Measurements from ENCODE around the gene NCCRP1.

The NCCRP1 gene, protein sequence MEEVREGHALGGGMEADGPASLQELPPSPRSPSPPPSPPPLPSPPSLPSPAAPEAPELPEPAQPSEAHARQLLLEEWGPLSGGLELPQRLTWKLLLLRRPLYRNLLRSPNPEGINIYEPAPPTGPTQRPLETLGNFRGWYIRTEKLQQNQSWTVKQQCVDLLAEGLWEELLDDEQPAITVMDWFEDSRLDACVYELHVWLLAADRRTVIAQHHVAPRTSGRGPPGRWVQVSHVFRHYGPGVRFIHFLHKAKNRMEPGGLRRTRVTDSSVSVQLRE

DNA sequence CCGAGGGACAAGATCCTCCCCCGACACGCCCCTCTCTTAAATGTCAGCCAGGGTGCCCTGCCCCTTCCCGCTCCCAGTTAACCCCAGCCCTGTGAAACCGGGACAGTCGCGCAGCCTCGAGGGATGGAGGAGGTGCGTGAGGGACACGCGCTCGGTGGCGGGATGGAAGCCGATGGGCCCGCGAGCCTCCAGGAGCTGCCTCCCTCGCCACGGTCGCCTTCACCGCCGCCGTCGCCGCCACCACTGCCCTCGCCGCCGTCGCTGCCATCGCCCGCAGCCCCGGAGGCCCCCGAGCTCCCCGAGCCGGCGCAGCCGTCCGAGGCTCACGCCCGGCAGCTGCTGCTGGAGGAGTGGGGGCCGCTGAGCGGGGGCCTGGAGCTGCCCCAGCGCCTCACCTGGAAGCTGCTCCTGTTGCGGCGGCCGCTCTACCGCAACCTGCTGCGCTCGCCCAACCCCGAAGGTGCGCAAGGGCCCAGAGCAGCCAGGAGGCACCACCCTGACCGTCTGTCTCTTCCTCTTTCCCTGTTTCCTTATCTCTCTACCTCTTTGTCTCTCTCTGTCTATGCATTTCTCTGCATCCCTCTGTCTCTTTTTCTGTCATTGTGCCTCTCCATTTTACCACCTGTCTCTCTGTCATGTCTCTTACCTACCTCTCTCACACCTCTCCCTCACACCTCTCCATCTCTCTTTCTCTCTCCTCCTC lies at the start of gene NCCRP1:
Gene NCCRP1, plus strand, starts transcription at position 105 of the 703 bp plus-strand sequence. Its CDS starts 19 bp downstream, at position 124.
- H3K4me3 ChIP-seq (ENCODE audit: low read depth, low read length), result no peak within 1 kb of the TSS
- in situ Hi-C loops (cut with HindIII; ENCODE audit: low sequenced_read_pairs), result no loop called here
- TF ChIP-seq, protein P1, sequence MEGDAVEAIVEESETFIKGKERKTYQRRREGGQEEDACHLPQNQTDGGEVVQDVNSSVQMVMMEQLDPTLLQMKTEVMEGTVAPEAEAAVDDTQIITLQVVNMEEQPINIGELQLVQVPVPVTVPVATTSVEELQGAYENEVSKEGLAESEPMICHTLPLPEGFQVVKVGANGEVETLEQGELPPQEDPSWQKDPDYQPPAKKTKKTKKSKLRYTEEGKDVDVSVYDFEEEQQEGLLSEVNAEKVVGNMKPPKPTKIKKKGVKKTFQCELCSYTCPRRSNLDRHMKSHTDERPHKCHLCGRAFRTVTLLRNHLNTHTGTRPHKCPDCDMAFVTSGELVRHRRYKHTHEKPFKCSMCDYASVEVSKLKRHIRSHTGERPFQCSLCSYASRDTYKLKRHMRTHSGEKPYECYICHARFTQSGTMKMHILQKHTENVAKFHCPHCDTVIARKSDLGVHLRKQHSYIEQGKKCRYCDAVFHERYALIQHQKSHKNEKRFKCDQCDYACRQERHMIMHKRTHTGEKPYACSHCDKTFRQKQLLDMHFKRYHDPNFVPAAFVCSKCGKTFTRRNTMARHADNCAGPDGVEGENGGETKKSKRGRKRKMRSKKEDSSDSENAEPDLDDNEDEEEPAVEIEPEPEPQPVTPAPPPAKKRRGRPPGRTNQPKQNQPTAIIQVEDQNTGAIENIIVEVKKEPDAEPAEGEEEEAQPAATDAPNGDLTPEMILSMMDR (IDR thresholded peaks at IDR 0.05; ENCODE audit: low read depth, low read length), result no peak
- DNase-seq (ENCODE audit: low read depth, low spot score), result no peak

DNA sequence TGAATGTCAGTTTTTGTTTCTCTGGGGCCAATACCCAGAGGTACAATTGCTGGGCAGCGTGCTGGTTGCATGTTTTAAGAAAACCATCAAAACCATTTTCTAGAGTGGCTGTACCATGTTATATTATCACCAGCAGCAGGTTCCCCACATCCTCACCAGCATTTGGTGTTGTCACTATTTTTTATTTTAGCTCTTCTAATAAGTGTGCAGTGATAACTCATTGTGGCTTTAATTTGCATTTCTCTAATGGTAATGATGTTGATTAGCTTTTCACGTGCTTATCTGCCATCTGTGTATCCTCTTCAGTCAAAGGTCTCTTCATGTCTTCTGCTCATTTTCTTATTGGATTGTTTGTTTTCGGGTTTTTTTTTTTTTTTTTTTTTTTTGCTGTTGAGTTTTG lies 49.3 kb upstream of the NCCRP1 start:
- DNase-seq (ENCODE audit: low read depth, low spot score), result no peak
- TF ChIP-seq, protein P1 (IDR thresholded peaks at IDR 0.05; ENCODE audit: low read depth, low read length), result no peak
- in situ Hi-C loops (cut with HindIII; ENCODE audit: low sequenced_read_pairs), result no loop called here
- H3K4me3 ChIP-seq (ENCODE audit: low read depth, low read length), result no peak overlapping the region

DNA sequence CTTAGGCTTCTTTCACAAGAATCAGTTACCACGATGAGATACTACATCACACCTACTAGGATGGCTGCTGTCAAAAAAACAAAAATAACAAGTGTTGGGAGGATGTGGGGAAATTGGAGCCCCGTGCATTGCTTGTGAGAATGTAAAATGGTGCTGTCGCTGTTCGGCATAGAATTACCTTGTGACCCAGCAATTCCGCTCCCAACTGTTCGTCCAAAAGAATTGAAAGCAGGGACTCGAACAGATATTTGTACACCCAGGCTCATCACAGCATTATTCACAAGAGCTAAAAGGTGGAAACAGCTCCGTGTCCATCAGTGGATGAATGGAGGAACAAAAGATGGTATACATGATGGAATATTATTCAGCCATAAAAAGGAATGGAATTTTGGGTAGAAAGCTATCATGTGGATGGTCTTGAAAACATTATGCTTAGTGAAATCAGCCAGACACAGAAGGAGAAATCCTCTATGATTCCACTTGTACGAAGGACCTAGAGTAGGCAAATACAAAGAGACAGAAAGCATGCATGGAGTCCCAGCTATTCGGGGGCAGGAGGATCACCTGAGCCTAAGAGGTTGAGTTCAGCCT lies 47.7 kb upstream of the NCCRP1 start:
- H3K4me3 ChIP-seq (ENCODE audit: low read depth, low read length), result no peak overlapping the region
- TF ChIP-seq, protein P1 (IDR thresholded peaks at IDR 0.05; ENCODE audit: low read depth, low read length), result no peak
- DNase-seq (ENCODE audit: low read depth, low spot score), result no peak
- in situ Hi-C loops (cut with HindIII; ENCODE audit: low sequenced_read_pairs), result no loop called here

DNA sequence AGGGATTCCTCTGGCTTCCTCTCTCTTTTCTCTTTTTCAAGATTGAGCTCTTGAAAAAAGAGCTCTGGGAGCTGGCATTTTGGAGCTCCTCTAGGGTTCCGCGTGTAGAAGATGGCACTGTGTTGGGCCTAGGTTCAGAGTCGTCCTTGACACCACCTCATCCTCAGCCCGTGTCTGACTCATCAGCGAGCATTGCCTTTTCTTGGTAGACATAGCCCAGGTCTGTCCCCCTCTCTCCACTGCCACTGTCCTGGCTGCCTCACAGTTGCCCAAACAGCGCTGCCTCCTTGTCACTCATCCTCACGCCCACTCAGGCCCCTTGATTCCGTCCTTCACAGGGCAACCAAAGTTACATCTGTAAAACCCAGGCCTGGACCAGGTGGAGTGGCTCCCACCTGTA lies 46.5 kb upstream of the NCCRP1 start:
- TF ChIP-seq, protein P1 (IDR thresholded peaks at IDR 0.05; ENCODE audit: low read depth, low read length), result no peak
- in situ Hi-C loops (cut with HindIII; ENCODE audit: low sequenced_read_pairs), result no loop called here
- no peak for DNase-seq (ENCODE audit: low read depth, low spot score)
- H3K4me3 ChIP-seq (ENCODE audit: low read depth, low read length), result no peak overlapping the region

DNA sequence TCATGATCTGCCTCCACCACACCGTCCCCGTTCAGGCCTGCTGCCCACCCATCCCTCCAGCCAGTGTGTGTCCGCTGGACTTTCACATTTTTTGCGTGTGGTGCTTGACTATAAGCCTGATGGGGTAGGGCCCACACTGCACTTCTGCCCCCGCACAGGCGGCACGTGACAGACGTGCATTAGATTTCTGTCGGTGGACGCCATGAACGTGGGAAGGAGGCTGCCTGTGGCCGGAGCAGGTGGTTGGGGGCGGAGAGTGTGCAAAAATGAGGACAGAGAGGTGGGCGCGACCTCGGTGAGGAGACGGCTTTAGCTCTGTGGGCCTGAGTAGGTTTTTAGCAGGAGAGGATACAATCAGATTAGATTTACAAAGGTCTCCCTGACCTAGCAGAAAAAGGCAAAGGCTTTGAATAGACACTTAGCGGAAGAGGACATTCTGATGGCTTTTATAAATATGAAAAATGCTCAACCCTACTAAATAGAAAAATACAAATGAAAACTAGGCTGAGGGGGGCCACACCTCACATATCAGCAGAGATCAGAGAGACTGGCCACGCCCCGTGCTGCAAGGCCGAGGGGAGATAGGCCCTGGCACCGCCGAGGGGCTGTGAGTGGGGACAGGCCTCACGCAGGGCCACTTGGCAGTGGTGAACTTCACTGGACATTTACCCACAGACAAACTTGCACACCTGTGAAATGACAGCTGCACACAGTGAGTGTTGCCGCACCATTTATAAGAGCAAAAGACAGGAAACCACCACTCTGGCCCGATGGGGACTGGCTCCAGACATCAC lies 45.8 kb upstream of the NCCRP1 start:
- no peak for DNase-seq (ENCODE audit: low read depth, low spot score)
- H3K4me3 ChIP-seq (ENCODE audit: low read depth, low read length), result no peak overlapping the region
- in situ Hi-C loops (cut with HindIII; ENCODE audit: low sequenced_read_pairs), result no loop called here
- TF ChIP-seq, protein P1 (IDR thresholded peaks at IDR 0.05; ENCODE audit: low read depth, low read length), result no peak

DNA sequence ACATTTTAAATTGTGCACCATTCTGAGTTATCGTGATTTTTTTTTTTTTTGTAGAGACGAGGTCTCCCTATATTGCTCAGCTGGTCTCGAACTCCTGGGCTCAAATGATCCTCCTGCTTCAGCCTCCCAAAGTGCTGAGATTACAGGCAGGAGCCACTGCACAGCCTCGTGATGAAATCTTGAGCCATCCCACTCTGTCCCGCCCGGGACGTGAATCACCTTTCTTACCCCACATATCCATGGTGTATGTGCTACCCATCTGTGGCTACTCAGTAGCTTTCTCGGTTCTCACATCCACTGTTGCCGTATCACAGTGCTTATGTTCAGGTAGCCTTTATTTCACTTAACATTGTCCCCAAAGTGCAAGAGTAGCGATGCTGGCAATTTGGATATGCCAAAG lies 44.7 kb upstream of the NCCRP1 start:
- H3K4me3 ChIP-seq (ENCODE audit: low read depth, low read length), result no peak overlapping the region
- in situ Hi-C loops (cut with HindIII; ENCODE audit: low sequenced_read_pairs), result no loop called here
- TF ChIP-seq, protein P1 (IDR thresholded peaks at IDR 0.05; ENCODE audit: low read depth, low read length), result no peak
- DNase-seq (ENCODE audit: low read depth, low spot score), result no peak

Data from astrocyte of the spinal cord (primary cell).